HepG2 (cell line): ENCODE data around the gene HOXA4. TPM values are rescaled to one million over a fixed set of nuclear protein-coding genes. Genes with fewer than 3 reads are reported as not detected.

Source experiments
- ATF5 ChIP-seq: sonication (generic); formaldehyde crosslinking; IDR thresholded peaks from 2 replicates; pipeline ENCODE4 v1.4.0; 2020; ENCODE audit warnings: mild to moderate bottlenecking, low read depth, missing genetic modification reagents
- CCAR2 ChIP-seq: fragments of 200-400 bp; formaldehyde crosslinking; optimal IDR thresholded peaks from 2 replicates; pipeline ENCODE3; 2018; ENCODE audit warnings: low read depth, mild to moderate bottlenecking, low read length, moderate library complexity
- E2F1 ChIP-seq: sonication (generic); formaldehyde crosslinking; IDR thresholded peaks from 2 replicates; pipeline ENCODE4 v1.5.0; 2020; ENCODE audit warnings: missing genetic modification reagents
- NBN ChIP-seq: fragments of 450-650 bp; conservative IDR thresholded peaks from 2 replicates; pipeline ENCODE4 v1.6.1; 2017
- NFIC ChIP-seq: IDR thresholded peaks from 2 replicates; pipeline ENCODE4 v1.6.1; 2012; ENCODE audit warnings: mild to moderate bottlenecking, low read length, inconsistent platforms
- NONO ChIP-seq, 2 experiments: fragments of 450-650 bp in 1 of 2; sonication (generic) in 1 of 2; formaldehyde crosslinking in 1 of 2; IDR thresholded peaks in 1 of 2; conservative IDR thresholded peaks in 1 of 2; 2 replicates each; pipeline versions ENCODE4 v1.6.1 to v1.8.0; 2017 to 2022; ENCODE audit warnings: mild to moderate bottlenecking in 1 of 2, missing genetic modification reagents in 1 of 2, moderate library complexity in 1 of 2
- REL ChIP-seq: sonication (generic); formaldehyde crosslinking; conservative IDR thresholded peaks from 2 replicates; pipeline ENCODE4 v1.8.0; 2022; ENCODE audit warnings: mild to moderate bottlenecking, missing genetic modification reagents, moderate library complexity
- SMARCC2 ChIP-seq: fragments of 450-650 bp; IDR thresholded peaks from 2 replicates; pipeline ENCODE4 v1.6.1; 2017; ENCODE audit warnings: antibody characterized with exemption, mild to moderate bottlenecking
- SMARCE1 ChIP-seq: fragments of 450-650 bp; IDR thresholded peaks from 2 replicates; pipeline ENCODE4 v1.6.1; 2017; ENCODE audit warnings: borderline replicate concordance
- SP2 ChIP-seq: sonication (generic); formaldehyde crosslinking; IDR thresholded peaks from 2 replicates; pipeline ENCODE4 v1.5.1; 2020; ENCODE audit warnings: mild to moderate bottlenecking, missing genetic modification reagents
- SP5 ChIP-seq: IDR thresholded peaks from 2 replicates; pipeline ENCODE4 v1.6.1; 2016; ENCODE audit warnings: low read depth, borderline replicate concordance
- SRSF1 ChIP-seq: fragments of 200-400 bp; formaldehyde crosslinking; optimal IDR thresholded peaks from 2 replicates; pipeline ENCODE3; 2017; ENCODE audit warnings: mild to moderate bottlenecking, low read depth, low read length, moderate library complexity
- TARDBP ChIP-seq: sonication (generic); formaldehyde crosslinking; IDR thresholded peaks from 2 replicates; pipeline ENCODE4 v1.8.0; 2022; ENCODE audit warnings: mild to moderate bottlenecking, missing genetic modification reagents
- THRA ChIP-seq: sonication (generic); formaldehyde crosslinking; IDR thresholded peaks from 2 replicates; pipeline ENCODE4 v1.4.0; 2020; ENCODE audit warnings: missing genetic modification reagents, borderline replicate concordance
- YEATS2 ChIP-seq: sonication (generic); formaldehyde crosslinking; IDR thresholded peaks from 2 replicates; pipeline ENCODE4 v1.4.0; 2020; ENCODE audit warnings: missing genetic modification reagents, borderline replicate concordance
- ZBTB10 ChIP-seq: sonication (generic); formaldehyde crosslinking; IDR thresholded peaks from 2 replicates; pipeline ENCODE4 v1.4.0; 2020; ENCODE audit warnings: missing genetic modification reagents, borderline replicate concordance
- ZIK1 ChIP-seq: sonication (generic); formaldehyde crosslinking; IDR thresholded peaks from 2 replicates; pipeline ENCODE4 v1.5.0; 2020; ENCODE audit warnings: mild to moderate bottlenecking, low read depth, missing genetic modification reagents, borderline replicate concordance
- ZNF274 ChIP-seq: sonication (generic); formaldehyde crosslinking; IDR thresholded peaks from 2 replicates; pipeline ENCODE4 v1.5.1; 2020; ENCODE audit warnings: mild to moderate bottlenecking, missing genetic modification reagents
- ZNF354B ChIP-seq: sonication (generic); formaldehyde crosslinking; IDR thresholded peaks from 2 replicates; pipeline ENCODE4 v1.8.0; 2022; ENCODE audit warnings: mild to moderate bottlenecking, missing genetic modification reagents
- polyA plus RNA-seq, 8 experiments: library from polyadenylated mRNA; depleted of rRNA in 3 of 8; stranded (reverse) in 7 of 8; unstranded in 1 of 8; fragments of >200 nt; fragmentation: Illumina TruSeq in 4 of 8; extraction: Trizol in 4 of 8; gene quantifications; 2 replicates each; pipeline versions ENCODE4 v1.2.1 to v1.2.3, GENCODE V29; 2011 to 2016; ENCODE audit warnings: low read depth in 4 of 8, missing spikeins in 1 of 8, mixed read lengths in 1 of 8; ENCODE audit not compliant: insufficient read depth in 1 of 8
- total RNA-seq, 5 experiments: library from RNA; depleted of rRNA; stranded (reverse); fragments of >200 nt; fragmentation: Illumina TruSeq; extraction: Trizol; gene quantifications; 2 replicates each; pipeline ENCODE4 v1.2.3, GENCODE V29; 2016; ENCODE audit warnings: low read depth in 1 of 5

Gene HOXA4
- total and polyA plus RNA-seq, 2 of the 13 experiments (the other 11 are each of a cell fraction or from before 2014, with no cell fraction given): 2.4 to 5.4 TPM

- peak; percentile 80; the same call in 1 of the 2 replicates for TF ChIP-seq ZBTB10
- peak; percentile 30; the same call in 1 of the 2 replicates for TF ChIP-seq SP2 (CRISPR knock-in tag)
- TF ChIP-seq SMARCC2: no peak
- TF ChIP-seq E2F1: peak; percentile 86
- TF ChIP-seq NBN: no peak
- peak; percentile 71 for TF ChIP-seq TARDBP (CRISPR knock-in tag)
- TF ChIP-seq SRSF1: no peak
- peak; percentile 74 for TF ChIP-seq SP5 (CRISPR knock-in tag)
- no peak for TF ChIP-seq ATF5 (CRISPR knock-in tag)
- no peak for TF ChIP-seq CCAR2
- TF ChIP-seq NONO (IDR thresholded peaks at IDR 0.05): no peak
- peak; percentile 62; the same call in 1 of the 2 replicates for TF ChIP-seq NONO (CRISPR knock-in tag; conservative IDR thresholded peaks at IDR 0.05)
- no peak for TF ChIP-seq SMARCE1
- no peak for TF ChIP-seq NFIC
- TF ChIP-seq ZIK1: no peak
- peak; percentile 80 for TF ChIP-seq YEATS2 (CRISPR knock-in tag)
- peak; percentile 87; the same call in 1 of the 2 replicates for TF ChIP-seq ZNF274
- TF ChIP-seq ZNF354B (CRISPR knock-in tag): no peak
- 0 out of 2 replicates have a peak, but pooled peaks have one; percentile 51 for TF ChIP-seq THRA (CRISPR knock-in tag)
- TF ChIP-seq REL (CRISPR knock-in tag): no peak
Observed at GRCh38 chr7:27130540-27131389, at the start of gene HOXA4 (continued).
